Measurements from ENCODE around the gene RTL10. TPM values are rescaled to one million over a fixed set of nuclear protein-coding genes. Genes with fewer than 3 reads are reported as not detected.

RTL10 gene
- total and polyA plus RNA-seq, 7 experiments from 2014 or later, result 14.9 to 36.8 (median 20.8) TPM

GRCh38 chr22:19824926-19825339, 29.7 kb downstream of the RTL10 start:
- DNase-seq, result peak in 2 of 9 donors; percentile 4 to 15
- Histone ChIP-seq H3K27me3 (ENCODE audit: control insufficient read depth in 2 of 2, insufficient read depth in 2 of 2, low read length in 2 of 2) (no peaks in the 10 kb centered on the region), H3K9me3 (ENCODE audit: control insufficient read depth in 2 of 3, low read length in 3 of 3) (no peaks in the 10 kb centered on the region), H3K4me1 (ENCODE audit: control insufficient read depth in 2 of 2, insufficient read depth in 2 of 2, low read length in 2 of 2) (no peaks in the 10 kb centered on the region), H3K36me3 (ENCODE audit: control insufficient read depth in 2 of 3, insufficient read depth in 3 of 3, low read length in 3 of 3) (peaks cover 0 to 10% (median 0%) of the 10 kb centered on the region in 3 experiments), H3K4me3 (ENCODE audit: low read length) (no peak overlapping the region), H3K27ac (ENCODE audit: low read depth, low read length) (no peak overlapping the region)
- H3K27ac Mint-ChIP-seq, result no peak overlapping the region
- no peak overlapping the region for H3K4me3 Mint-ChIP-seq
- ChIA-PET CTCF (no interaction called here), POLR2A (no interaction called here)
- H3K4me1 Mint-ChIP-seq, result peaks cover 0 to 14% (median 9%) of the 10 kb centered on the region in 7 donors
- no peak for ATAC-seq
- no peaks in the 10 kb centered on the region for H3K27me3 Mint-ChIP-seq
- peaks cover 0 to 1% (median 0%) of the 10 kb centered on the region in 11 donors for H3K9me3 Mint-ChIP-seq
- peaks cover 2 to 16% (median 4%) of the 10 kb centered on the region in 5 donors for H3K36me3 Mint-ChIP-seq
- intact Hi-C loops (cut with micrococcal nuclease), result no loop called here

- ChIA-PET POLR2A (no interaction called here), CTCF (no interaction called here)
- Histone ChIP-seq H3K4me1 (ENCODE audit: control insufficient read depth in 2 of 2, insufficient read depth in 2 of 2, low read length in 2 of 2) (no peaks in the 10 kb centered on the region), H3K27ac (ENCODE audit: low read depth, low read length) (no peak overlapping the region), H3K9me3 (ENCODE audit: control insufficient read depth in 2 of 3, low read length in 3 of 3) (no peaks in the 10 kb centered on the region), H3K27me3 (ENCODE audit: control insufficient read depth in 2 of 2, insufficient read depth in 2 of 2, low read length in 2 of 2) (no peaks in the 10 kb centered on the region), H3K36me3 (ENCODE audit: control insufficient read depth in 2 of 3, insufficient read depth in 3 of 3, low read length in 3 of 3) (peaks cover 0 to 15% (median 0%) of the 10 kb centered on the region in 3 experiments), H3K4me3 (ENCODE audit: low read length) (no peak overlapping the region)
- no peaks in the 10 kb centered on the region for H3K27me3 Mint-ChIP-seq
- no peak overlapping the region for H3K27ac Mint-ChIP-seq
- DNase-seq (peak in 1 of 9 donors; percentile 17), ATAC-seq (no peak)
- peaks cover 0 to 14% (median 9%) of the 10 kb centered on the region in 7 donors for H3K4me1 Mint-ChIP-seq
- no peak overlapping the region for H3K4me3 Mint-ChIP-seq
- intact Hi-C loops (cut with micrococcal nuclease), result no loop called here
- peaks cover 2 to 16% (median 4%) of the 10 kb centered on the region in 5 donors for H3K36me3 Mint-ChIP-seq
- peaks cover 0 to 1% (median 0%) of the 10 kb centered on the region in 11 donors for H3K9me3 Mint-ChIP-seq
These were observed 30.3 kb downstream of the RTL10 start for GRCh38 chr22:19824212-19824925.

- Histone ChIP-seq H3K27ac (ENCODE audit: low read depth, low read length) (no peak overlapping the region), H3K4me1 (ENCODE audit: control insufficient read depth in 2 of 2, insufficient read depth in 2 of 2, low read length in 2 of 2) (no peaks in the 10 kb centered on the region), H3K9me3 (ENCODE audit: control insufficient read depth in 2 of 3, low read length in 3 of 3) (no peaks in the 10 kb centered on the region), H3K4me3 (ENCODE audit: low read length) (no peak overlapping the region), H3K27me3 (ENCODE audit: control insufficient read depth in 2 of 2, insufficient read depth in 2 of 2, low read length in 2 of 2) (no peaks in the 10 kb centered on the region), H3K36me3 (ENCODE audit: control insufficient read depth in 2 of 3, insufficient read depth in 3 of 3, low read length in 3 of 3) (peaks cover 0 to 18% (median 0%) of the 10 kb centered on the region in 3 experiments)
- Mint-ChIP-seq H3K27ac (peak overlapping the region in 1 of 9 donors; percentile 32), H3K36me3 (peaks cover 2 to 16% (median 4%) of the 10 kb centered on the region in 5 donors), H3K27me3 (no peaks in the 10 kb centered on the region), H3K4me1 (peaks cover 0 to 14% (median 9%) of the 10 kb centered on the region in 7 donors), H3K9me3 (peaks cover 0 to 1% (median 0%) of the 10 kb centered on the region in 11 donors), H3K4me3 (no peak overlapping the region)
- POLR2A ChIA-PET, result no interaction called here
- ATAC-seq (no peak), DNase-seq (peak in 1 of 9 donors; percentile 2)
- CTCF ChIA-PET, result no interaction called here
- intact Hi-C loops (cut with micrococcal nuclease), result no loop called here
These were observed 30.8 kb downstream of the RTL10 start for GRCh38 chr22:19823902-19824211.

GRCh38 chr22:19823191-19823901, 31.3 kb downstream of the RTL10 start:
- H3K4me3 Mint-ChIP-seq, result no peak overlapping the region
- Histone ChIP-seq H3K36me3 (ENCODE audit: control insufficient read depth in 2 of 3, insufficient read depth in 3 of 3, low read length in 3 of 3) (peaks cover 0 to 18% (median 0%) of the 10 kb centered on the region in 3 experiments), H3K27me3 (ENCODE audit: control insufficient read depth in 2 of 2, insufficient read depth in 2 of 2, low read length in 2 of 2) (no peaks in the 10 kb centered on the region), H3K27ac (ENCODE audit: low read depth, low read length) (no peak overlapping the region), H3K9me3 (ENCODE audit: control insufficient read depth in 2 of 3, low read length in 3 of 3) (no peaks in the 10 kb centered on the region), H3K4me3 (ENCODE audit: low read length) (no peak overlapping the region), H3K4me1 (ENCODE audit: control insufficient read depth in 2 of 2, insufficient read depth in 2 of 2, low read length in 2 of 2) (no peaks in the 10 kb centered on the region)
- POLR2A ChIA-PET, result no interaction called here
- peaks cover 0 to 14% (median 9%) of the 10 kb centered on the region in 7 donors for H3K4me1 Mint-ChIP-seq
- intact Hi-C loops (cut with micrococcal nuclease), result no loop called here
- H3K36me3 Mint-ChIP-seq, result peaks cover 2 to 16% (median 4%) of the 10 kb centered on the region in 5 donors
- peaks cover 0 to 1% (median 0%) of the 10 kb centered on the region in 11 donors for H3K9me3 Mint-ChIP-seq
- ATAC-seq, result no peak
- peak overlapping the region in 2 of 9 donors; percentile 32 to 37 for H3K27ac Mint-ChIP-seq
- CTCF ChIA-PET, result no interaction called here
- H3K27me3 Mint-ChIP-seq, result no peaks in the 10 kb centered on the region
- DNase-seq, result peak in 1 of 9 donors; percentile 2

GRCh38 chr22:19822301-19823117, 32.2 kb downstream of the RTL10 start:
- H3K9me3 ChIP-seq (ENCODE audit: control insufficient read depth in 2 of 3, low read length in 3 of 3), result no peaks in the 10 kb centered on the region
- intact Hi-C loops (cut with micrococcal nuclease), result no loop called here
- no peak overlapping the region for H3K4me3 ChIP-seq (ENCODE audit: low read length)
- H3K4me1 Mint-ChIP-seq, result peaks cover 0 to 14% (median 5%) of the 10 kb centered on the region in 7 donors
- no peak overlapping the region for H3K4me3 Mint-ChIP-seq
- POLR2A ChIA-PET, result no interaction called here
- ATAC-seq (no peak), DNase-seq (peak in 2 of 9 donors; percentile 3 to 16)
- H3K27me3 ChIP-seq (ENCODE audit: control insufficient read depth in 2 of 2, insufficient read depth in 2 of 2, low read length in 2 of 2), result no peaks in the 10 kb centered on the region
- H3K4me1 ChIP-seq (ENCODE audit: control insufficient read depth in 2 of 2, insufficient read depth in 2 of 2, low read length in 2 of 2), result no peaks in the 10 kb centered on the region
- no peak overlapping the region for H3K27ac Mint-ChIP-seq
- peaks cover 0 to 18% (median 0%) of the 10 kb centered on the region in 3 experiments for H3K36me3 ChIP-seq (ENCODE audit: control insufficient read depth in 2 of 3, insufficient read depth in 3 of 3, low read length in 3 of 3)
- CTCF ChIA-PET, result no interaction called here
- H3K36me3 Mint-ChIP-seq, result peaks cover 0 to 11% (median 4%) of the 10 kb centered on the region in 5 donors
- no peaks in the 10 kb centered on the region for H3K27me3 Mint-ChIP-seq
- H3K27ac ChIP-seq (ENCODE audit: low read depth, low read length), result no peak overlapping the region
- peaks cover 0 to 1% (median 0%) of the 10 kb centered on the region in 11 donors for H3K9me3 Mint-ChIP-seq

- intact Hi-C loops (cut with micrococcal nuclease), result no loop called here
- H3K27me3 Mint-ChIP-seq, result no peaks in the 10 kb centered on the region
- peaks cover 0 to 6% (median 4%) of the 10 kb centered on the region in 5 donors for H3K36me3 Mint-ChIP-seq
- Histone ChIP-seq H3K36me3 (ENCODE audit: control insufficient read depth in 2 of 3, insufficient read depth in 3 of 3, low read length in 3 of 3) (peaks cover 0 to 18% (median 0%) of the 10 kb centered on the region in 3 experiments), H3K9me3 (ENCODE audit: control insufficient read depth in 2 of 3, low read length in 3 of 3) (no peaks in the 10 kb centered on the region), H3K4me1 (ENCODE audit: control insufficient read depth in 2 of 2, insufficient read depth in 2 of 2, low read length in 2 of 2) (no peaks in the 10 kb centered on the region), H3K4me3 (ENCODE audit: low read length) (no peak overlapping the region), H3K27me3 (ENCODE audit: control insufficient read depth in 2 of 2, insufficient read depth in 2 of 2, low read length in 2 of 2) (no peaks in the 10 kb centered on the region), H3K27ac (ENCODE audit: low read depth, low read length) (no peak overlapping the region)
- CTCF ChIA-PET, result no interaction called here
- H3K27ac Mint-ChIP-seq, result no peak overlapping the region
- no peak overlapping the region for H3K4me3 Mint-ChIP-seq
- POLR2A ChIA-PET, result no interaction called here
- ATAC-seq (no peak), DNase-seq (peak in 1 of 9 donors; percentile 5)
- peaks cover 0 to 9% (median 5%) of the 10 kb centered on the region in 7 donors for H3K4me1 Mint-ChIP-seq
- peaks cover 0 to 1% (median 0%) of the 10 kb centered on the region in 11 donors for H3K9me3 Mint-ChIP-seq
These were observed 33.0 kb downstream of the RTL10 start for GRCh38 chr22:19821523-19822300.
